Glomerular endothelial cell (primary cell): ENCODE results near the gene TCF7L2. TPM values are rescaled to one million over a fixed set of nuclear protein-coding genes. Genes with fewer than 3 reads are reported as not detected.

ENCODE experiments used
- DNase-seq: peaks from one replicate; pipeline ENCODE4 v3.0.0-alpha.2; 2011; ENCODE audit warnings: low read depth, low spot score; ENCODE audit errors: extremely low read depth
- total RNA-seq: library from RNA; depleted of rRNA; stranded (reverse); fragments of >200 nt; gene quantifications from 2 replicates; pipeline ENCODE4 v1.2.3, GENCODE V29; 2015

Gene TCF7L2
- total RNA-seq, 1 donor from 2014 or later: 15.5 TPM

DNA sequence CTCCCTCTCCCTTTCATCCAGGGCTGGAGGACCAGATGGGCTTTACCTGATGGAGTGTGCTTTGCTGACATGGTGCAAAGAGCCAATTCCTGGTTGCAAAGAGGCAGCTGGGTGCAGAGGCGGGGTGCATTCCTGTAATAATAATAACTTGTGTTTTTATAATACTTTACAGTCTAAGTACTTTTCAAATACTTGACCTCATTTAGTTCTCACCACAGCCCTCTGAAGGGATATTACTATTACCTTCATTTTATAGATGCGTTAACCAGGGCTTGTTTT, 70.4 kb downstream of the TCF7L2 start:
- no peak for DNase-seq

DNA sequence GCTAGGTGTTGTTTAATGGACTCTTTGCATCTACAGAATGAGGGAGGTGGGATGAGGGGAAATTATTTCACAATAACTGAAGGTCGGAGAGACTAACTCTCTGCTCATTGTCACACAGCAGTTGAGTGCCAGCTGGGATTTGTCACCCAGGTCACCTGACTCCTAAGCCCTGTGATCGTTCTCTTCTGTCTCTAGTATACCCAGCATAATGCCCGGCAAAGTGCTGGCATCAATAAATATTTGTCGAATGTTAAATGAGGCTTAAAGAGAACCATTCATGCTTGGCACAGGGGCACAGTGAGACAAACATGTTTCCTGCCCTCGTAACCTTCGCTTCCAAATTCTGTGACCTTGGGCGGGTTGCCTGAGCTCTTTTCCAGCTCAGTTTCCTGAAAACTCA, 70.8 kb downstream of the TCF7L2 start:
- DNase-seq: no peak

DNA sequence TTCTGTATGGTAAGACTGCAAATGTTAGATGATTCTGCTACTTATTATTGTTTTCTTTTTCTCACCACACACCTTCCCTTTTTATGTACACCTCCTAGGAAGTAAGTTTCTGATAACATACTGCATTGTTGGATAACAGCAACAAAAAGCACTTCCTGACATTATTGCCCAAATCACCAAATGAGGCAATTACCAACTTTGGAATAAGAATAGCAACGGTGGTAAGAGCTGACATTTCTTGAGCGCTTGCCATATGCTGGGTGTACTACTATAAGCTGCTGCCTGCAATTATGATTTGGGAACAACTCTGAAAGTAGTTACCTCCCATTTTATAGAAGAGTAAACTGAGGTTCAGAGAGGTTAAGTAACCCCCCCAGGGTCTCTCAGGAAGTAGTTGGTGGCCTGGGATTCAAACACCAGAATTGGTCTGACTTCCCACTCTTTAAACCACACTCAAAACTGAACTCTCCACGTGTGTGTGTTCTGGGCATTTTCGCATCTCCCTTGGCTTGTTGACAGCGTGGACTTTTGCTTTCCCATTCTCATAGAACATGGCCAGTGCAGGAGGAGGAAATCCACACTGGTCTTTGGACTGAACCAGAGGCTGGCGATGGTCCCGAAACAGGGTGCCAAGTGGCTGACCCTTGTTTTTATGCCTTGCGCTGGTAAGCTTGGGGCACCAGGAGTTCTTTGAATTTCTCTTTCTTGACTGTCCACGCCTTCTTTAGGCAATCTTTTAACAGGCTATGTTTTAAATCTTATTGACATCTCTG, 71.4 kb downstream of the TCF7L2 start:
- no peak for DNase-seq

DNA sequence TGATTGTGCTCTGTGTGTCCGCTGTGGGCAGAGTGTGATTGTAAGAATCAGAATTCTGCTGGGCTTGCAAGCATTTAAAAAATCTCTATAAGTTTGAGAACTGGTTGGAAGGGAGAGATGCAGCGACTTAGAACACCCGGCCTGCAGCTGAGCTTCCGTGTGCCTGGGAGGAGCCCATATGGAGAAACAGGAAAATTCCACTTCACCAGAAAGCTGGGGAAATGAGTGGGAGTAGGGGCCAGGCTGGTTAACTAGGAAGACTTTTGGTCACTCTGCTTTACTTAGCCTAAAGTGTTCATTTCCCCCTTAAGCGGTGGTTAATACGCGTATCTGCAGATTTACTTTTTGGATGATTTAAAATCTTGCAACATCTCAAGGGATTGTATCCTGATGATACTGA, 72.2 kb downstream of the TCF7L2 start:
- no peak for DNase-seq

DNA sequence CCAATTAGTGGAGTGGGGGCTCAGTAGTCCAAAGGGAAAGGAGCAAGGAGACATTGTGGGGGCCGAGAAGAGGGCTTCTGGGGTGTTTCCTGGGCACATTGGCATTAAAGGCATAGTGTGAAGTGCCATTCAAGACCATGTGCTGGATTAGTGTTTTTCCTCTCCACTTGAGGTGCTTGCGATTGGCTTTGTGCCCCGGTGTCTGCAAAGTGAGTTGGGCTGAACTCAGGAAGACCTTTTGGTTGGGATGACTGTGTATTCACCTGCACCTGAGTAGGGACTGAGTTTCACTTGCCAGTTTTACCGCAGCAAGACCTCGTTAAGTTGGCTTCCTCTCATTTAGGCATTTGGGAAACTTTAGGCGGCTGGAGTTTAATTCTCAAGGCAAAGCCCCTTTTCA, 73.0 kb downstream of the TCF7L2 start:
- DNase-seq: no peak

DNA sequence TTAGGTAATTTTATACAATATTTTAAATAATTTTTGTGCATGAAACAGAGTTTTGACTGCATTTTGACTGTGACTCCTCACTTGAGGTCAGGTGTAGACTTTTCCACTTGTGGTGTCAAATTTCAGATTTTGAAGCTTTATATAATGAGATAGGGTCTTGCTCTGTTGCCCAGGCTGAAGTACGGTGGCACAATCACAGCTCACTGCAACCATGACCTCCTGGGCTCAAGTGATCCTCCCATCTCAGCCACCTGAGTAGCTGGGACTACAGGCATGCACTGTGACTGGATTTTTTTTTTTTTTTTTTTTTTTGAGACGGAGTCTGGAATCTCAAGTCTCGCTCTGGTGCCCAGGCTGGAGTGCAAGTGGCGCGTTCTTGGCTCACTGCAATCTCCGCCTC, 74.9 kb downstream of the TCF7L2 start:
- no peak for DNase-seq

DNA sequence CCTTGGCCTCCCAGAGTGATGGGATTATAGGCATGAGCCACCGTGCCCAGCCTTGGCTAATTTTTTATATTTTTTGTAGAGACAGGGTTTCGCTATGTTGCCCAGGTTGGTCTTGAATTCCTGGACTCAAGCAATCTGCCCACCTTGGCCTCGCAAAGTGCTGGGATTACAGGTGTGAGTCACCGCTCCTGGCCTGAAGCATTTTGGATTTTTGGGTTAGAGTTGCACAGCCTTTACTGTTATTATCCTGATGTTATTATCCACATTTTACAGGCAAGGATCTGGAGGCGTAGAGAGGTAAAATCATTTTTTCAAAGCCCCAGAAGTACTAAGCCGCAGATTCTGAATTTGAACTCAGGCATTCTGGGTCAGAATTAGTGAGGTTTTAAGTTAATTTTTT, 75.4 kb downstream of the TCF7L2 start:
- DNase-seq: no peak

DNA sequence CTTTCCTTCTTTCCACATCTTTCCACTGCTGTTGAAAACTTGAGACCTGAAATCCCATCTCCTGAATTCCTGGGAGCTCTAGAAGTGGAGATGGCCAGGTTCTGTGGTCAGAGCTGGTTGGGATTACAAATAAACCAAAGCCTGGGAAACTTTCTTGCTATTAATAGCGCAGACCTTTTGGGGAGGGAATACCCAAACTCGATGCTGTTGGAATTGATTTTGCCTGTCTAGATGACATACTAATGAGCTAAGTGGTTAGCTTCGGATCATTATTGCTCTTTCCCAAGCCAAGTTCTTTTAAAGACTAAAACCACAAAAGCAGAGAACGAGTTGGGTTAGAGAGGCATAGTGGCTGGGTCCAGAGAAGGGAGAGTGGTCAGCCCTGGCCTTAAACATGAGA, 76.6 kb downstream of the TCF7L2 start:
- no peak for DNase-seq

DNA sequence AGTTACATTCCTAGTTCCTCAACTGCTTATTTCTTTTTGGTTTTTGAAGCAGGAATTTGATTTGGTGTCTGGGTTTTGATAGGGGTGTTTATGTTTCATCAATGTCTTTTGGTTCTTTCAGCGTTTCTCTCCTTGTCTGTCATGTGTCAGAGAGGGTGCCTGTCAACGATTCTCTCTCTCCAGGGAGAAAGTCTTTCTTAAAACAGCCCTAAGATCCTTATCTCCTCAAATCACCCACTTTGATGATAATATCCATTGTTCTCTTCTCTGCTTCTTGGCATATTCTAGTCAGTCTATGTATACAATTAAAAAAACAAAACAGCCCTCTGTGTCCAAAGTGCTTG, 77.2 kb downstream of the TCF7L2 start:
- DNase-seq: no peak

DNA sequence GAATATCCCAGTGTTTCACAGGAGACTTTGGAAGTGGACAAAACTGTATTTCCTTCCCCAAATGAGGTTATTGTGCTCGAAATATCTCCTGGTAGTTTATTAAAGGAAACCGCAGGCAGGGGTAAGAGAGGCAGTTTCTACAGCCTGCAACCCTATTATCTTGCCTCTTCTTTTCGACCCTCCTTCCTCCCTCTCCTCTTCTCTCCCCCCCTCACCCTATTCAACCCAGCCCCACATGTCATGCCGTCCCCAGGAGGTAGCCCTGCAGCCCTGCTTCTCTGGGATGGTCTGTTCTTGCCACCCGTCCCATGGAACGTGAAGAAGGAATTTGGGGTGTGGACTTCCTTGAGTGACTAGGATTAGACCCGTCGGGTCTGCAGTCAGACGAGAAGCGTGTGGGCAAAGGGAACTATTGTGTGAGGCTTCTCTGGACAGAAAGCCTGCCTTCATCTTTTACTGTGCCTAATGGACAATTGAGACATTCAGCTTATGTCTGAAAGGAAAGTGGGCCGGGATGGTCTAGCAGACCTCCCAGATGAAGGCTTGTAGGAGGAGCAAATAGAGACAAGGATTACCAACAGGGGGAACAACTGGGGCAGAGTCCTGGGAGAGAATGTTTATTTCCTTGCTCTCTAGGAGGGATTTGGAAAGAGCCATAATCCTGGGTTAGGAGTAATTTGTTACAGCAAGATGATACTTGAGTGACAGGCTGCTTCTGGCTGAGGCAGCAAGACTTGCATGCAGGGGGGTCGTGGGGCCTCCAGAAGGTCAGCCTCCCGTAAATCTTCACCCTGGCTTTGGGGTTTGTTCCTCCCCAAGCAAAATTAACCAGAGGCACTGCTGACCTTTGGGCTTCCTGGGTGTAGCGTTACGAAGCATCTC, 77.8 kb downstream of the TCF7L2 start:
- no peak for DNase-seq

DNA sequence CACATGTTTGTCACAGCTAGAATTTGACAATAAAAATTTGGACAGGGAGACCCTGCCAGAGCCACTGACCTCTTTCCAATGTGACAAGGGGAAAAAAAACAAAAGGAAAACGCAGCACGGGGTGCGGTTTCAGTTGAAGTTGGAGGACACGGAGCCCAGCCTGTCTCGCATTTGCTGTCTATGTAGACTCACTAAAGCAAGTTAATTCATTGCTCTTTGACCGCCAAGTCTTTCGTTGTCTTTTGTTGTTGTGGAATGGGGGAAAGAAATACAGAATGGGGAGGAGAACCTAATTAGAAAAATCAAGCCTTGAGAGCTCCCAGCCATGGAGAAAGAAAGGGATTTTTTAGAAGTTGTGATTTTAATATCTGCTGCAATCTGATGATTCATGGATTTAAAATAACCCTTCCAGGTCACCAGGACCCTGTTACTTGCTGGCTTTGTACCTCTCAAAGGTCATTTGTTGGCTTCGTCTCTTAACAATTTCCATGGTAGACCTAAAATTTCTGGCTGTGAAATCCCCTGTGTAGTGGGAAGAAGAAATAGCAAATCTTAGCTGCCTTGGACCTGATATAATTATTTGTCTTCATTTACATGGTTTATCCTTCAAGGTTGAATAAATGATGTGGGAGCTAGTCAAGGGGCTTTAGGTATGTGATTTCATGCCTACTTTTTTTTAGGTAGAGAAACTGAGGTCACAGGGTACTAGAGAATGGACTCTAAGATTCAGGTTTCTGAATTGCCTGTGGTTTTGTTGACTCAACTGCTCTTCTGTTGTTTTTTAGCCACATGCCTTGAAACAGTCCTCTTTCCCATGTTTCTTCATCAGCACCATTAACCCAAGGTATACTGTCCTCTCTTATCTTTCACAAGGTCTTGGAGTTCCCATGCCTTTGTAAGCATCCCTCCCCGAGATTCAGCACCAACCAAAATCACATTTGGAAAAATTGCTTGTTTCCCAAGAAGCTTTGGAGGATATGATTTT, 78.7 kb downstream of the TCF7L2 start:
- DNase-seq: no peak

DNA sequence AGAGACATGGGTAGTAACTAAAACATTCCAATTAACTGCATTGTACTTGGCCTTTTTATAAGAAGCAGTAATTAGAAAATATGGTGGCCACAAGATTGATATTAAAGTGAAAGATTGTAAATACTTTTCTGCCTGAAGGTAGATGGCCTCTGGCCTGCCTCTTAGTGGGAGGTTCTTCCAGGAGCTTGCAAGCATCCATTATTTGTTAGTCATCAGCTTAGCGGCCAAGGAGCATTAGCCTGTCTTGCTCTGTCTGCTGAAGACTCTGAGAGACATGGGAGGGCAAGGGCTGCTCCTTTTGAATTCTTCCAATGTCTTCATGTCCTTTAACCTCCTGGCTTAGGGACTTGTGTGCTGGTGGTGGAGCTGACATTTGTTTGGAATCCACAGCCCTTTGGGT, 80.4 kb downstream of the TCF7L2 start:
- DNase-seq: no peak

DNA sequence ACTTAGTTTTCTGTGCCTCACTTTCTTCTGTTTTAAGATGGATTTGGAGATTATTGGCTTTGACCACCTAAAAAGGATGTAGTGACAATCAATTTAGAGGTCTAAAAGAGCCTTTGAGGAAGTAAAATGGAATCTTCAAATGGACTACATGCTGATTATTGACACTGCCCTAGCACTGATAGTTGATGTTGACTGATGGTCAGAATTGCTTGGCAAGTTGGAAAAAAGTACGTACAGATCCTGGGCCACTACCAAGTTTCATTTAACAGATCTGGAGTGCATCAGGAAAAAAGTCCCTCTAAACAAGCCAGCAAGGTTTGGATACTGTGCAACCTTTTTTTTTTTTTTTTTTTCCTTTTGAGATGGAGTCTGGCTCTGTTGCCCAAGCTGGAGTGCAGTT, 81.1 kb downstream of the TCF7L2 start:
- no peak for DNase-seq

DNA sequence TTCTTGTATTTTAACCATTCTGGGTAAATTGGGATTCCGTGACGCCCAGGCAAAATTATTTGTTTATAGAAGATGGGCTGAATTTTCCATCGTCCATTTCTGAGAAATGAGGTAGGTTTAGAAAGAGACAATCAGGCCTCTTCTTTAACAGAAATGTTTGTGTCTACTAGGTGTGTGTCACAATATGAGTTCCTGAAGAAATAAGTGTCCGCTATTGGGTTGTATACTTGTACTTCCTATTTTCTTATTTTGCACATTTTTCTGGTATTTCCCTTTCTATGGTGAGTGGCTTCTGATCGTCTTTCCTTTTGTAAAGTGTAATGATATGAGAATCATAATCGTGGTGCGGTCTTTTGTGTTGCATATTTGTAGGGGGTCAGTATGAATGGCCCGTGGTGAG, 83.9 kb downstream of the TCF7L2 start:
- DNase-seq: no peak

DNA sequence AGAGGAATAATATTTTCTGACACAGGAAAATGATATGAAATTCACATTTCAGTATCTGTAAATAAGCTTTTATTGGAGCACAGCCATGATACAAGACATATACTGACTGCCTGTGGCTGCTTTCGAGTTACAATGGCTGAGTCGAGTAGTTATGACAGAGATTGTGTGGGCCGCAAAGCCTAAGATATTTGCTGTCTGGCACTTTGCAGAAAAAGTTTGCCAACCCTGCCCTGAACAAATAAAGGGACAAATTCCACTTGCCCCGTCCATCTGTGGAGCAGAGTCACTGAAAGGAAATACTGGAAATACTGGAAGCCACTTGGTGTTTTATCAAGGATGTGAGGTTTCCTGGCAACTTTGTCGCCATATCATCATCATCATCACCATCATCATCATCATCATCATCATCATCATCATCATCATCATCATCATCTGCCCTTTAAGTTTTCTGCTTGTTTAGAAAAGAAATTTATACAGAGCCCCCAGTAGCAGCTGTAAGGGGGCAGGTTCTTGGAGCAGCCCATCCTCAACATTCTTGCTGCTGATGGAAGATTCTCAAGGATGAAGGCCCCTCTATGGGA, 85.8 kb downstream of the TCF7L2 start:
- no peak for DNase-seq

DNA sequence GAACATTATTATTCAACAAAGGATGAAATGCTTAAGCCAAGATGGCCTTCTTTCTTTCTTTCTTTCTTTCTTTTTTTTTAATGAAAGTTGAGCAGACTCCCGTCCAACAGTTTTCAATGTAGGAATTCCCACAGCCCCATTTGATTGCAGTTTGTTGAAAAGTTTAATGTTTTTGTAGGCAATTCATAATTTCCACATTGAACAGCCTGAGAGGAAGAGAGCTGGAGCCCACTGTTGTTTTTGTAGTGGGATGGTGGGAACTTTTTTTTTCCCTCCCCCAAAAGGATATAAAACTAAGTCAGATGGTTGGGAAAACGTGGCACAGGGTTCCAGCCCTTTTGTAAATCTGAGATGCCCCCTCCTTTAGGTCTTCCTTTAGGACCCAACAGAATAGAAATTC, 86.6 kb downstream of the TCF7L2 start:
- DNase-seq: no peak

DNA sequence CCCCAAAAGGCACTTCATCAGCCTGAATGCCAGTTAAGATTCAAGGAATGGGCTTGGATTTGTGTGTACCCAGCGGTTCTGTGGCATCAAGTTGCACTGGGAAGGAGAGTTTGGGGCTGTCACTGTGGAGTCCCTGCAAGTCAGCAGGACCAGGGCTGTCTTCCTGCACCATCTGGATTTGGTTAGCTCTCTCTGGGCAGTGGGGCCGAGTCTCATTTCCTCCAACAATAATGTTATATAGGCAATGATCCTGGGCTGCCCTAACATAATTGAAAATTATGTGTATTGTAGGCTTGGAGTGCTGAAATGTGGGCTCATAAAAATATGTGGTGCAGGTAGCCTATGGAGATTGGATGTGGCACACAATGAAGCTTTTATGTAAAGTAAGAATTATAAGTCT, 87.2 kb downstream of the TCF7L2 start:
- no peak for DNase-seq

DNA sequence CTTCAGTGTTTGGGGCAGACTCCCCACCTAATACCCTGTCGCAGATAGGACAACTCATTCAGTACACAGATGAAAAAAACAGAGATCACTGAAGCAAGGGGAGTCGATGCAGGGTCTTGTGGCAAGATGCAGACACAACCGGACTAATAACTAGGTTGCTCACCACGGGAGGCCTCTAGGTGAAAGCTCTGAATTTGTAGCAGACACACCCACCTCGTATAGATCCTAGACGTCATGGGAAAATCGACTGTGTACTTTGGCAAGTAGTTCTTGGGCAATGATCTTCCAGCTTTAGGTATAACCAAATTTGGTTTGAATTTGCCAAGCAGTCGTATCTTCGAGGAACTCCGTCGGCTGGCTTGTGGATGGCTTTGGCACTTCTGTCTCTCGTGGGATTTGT, 88.1 kb downstream of the TCF7L2 start:
- no peak for DNase-seq

DNA sequence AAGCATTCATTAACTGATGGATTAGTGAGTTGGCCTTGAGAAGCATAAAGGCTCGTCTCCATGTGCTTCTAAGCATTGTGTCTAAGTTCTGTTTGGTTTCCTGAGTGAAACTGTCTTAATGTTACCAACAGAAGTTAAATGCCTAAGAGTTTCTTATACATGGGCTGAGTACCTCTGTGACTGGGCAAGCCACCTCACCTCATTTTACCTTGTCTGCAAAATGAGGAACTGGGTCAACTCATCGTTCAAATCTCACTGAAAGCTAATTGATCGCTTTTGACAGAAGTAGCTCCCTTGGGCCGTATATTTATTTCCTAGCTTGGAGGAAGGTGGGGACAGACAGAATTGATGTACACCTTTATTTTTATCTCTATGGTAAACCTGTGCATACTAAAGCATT, 88.9 kb downstream of the TCF7L2 start:
- no peak for DNase-seq

DNA sequence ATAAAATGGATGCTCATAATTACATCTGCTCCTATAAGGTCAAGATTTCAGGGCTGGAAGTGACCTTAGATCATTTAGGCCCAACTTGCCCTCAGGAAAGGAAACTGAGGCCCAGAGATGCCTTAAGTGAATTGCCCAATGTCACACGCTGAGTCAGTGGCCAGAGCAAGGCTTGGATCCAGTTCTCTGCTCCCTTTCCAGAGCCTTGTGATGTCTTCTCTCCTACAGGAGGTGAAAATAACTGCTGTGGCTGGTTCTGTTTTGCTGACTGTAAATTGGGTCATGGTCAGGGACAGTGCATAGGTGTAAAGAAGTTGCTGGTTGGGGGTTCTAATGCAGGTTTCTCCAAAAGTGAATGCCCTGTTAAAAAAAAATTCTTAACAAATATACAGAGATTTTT, 91.3 kb downstream of the TCF7L2 start:
- no peak for DNase-seq
